Measurements from ENCODE around the gene GRAMD2A.

DNA sequence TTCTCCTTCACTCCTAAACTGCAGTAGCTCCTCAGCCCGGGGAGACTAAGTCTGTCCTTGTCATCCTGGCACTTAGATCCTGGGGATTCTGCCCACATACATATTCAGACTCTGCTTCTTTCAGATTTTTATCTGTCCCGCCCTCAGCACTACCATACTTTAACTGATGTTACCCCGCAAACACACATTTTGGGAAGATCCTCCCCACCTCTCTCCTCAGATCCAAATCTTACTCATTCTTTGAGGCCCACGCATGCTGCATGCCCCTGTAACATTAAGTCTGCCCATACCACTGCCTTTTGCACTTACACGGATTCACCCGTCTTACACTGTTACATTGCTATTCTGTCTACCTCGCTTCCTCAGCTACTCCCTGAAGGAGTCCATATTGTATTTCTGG is 43.3 kb downstream of the GRAMD2A start:
- TF ChIP-seq, protein P1, sequence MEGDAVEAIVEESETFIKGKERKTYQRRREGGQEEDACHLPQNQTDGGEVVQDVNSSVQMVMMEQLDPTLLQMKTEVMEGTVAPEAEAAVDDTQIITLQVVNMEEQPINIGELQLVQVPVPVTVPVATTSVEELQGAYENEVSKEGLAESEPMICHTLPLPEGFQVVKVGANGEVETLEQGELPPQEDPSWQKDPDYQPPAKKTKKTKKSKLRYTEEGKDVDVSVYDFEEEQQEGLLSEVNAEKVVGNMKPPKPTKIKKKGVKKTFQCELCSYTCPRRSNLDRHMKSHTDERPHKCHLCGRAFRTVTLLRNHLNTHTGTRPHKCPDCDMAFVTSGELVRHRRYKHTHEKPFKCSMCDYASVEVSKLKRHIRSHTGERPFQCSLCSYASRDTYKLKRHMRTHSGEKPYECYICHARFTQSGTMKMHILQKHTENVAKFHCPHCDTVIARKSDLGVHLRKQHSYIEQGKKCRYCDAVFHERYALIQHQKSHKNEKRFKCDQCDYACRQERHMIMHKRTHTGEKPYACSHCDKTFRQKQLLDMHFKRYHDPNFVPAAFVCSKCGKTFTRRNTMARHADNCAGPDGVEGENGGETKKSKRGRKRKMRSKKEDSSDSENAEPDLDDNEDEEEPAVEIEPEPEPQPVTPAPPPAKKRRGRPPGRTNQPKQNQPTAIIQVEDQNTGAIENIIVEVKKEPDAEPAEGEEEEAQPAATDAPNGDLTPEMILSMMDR (IDR thresholded peaks at IDR 0.05): no peak
- TF ChIP-seq EP300 (IDR thresholded peaks at IDR 0.05) (no peak), POLR2A (IDR thresholded peaks at IDR 0.05) (no peak)
